Testis (tissue), 2 donors: Measurements from ENCODE around the gene GABRD.

Experiments
- CTCF ChIP-seq, 3 experiments: fragments of 450-650 bp in 2 of 3; fragments of 200-600 bp in 1 of 3; sonication (generic) in 1 of 3; IDR thresholded peaks; one replicate each; pipeline ENCODE4 v1.5.1; 2016 to 2019; ENCODE audit warnings: antibody characterized with exemption in 3 of 3, mild to moderate bottlenecking in 2 of 3, moderate library complexity in 1 of 3
- POLR2A ChIP-seq: fragments of 450-650 bp; IDR thresholded peaks from one replicate; pipeline ENCODE4 v1.6.1; 2017; ENCODE audit warnings: antibody characterized with exemption, mild to moderate bottlenecking, moderate library complexity

- TF ChIP-seq CTCF (IDR thresholded peaks at IDR 0.05) (no peak), POLR2A (no peak)
These were observed 11.1 kb downstream of the GABRD start for GRCh38 chr1:2030076-2030871.
